Measurements from ENCODE around the gene PJVK.
"Not testable (repeated sequence)": the region's sequence is repeated elsewhere in the genome, so short reads cannot be mapped to it uniquely, and the experiment has no call there.

PJVK gene

DNA sequence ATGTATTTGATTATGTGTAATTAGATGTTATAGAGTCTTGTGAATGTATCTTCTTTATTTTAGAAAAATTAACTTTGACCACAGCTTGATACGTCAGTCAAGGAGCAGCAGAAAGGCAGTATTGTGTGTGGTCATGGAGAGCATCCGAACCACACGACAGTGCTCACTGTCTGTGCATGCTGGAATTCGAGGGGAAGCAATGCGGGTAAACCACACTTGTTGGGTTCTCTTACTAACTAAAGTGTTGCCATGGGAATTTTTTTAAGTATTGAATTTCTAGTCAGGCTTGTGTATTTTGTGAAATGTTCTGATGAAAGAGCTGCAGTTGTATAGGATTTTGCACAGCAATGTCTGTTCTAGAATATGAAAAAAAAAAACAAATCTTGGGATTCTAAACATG is 4.8 kb downstream of the PJVK start:
- H3K27ac ChIP-seq: no peak overlapping the region
- TF ChIP-seq, protein P1, sequence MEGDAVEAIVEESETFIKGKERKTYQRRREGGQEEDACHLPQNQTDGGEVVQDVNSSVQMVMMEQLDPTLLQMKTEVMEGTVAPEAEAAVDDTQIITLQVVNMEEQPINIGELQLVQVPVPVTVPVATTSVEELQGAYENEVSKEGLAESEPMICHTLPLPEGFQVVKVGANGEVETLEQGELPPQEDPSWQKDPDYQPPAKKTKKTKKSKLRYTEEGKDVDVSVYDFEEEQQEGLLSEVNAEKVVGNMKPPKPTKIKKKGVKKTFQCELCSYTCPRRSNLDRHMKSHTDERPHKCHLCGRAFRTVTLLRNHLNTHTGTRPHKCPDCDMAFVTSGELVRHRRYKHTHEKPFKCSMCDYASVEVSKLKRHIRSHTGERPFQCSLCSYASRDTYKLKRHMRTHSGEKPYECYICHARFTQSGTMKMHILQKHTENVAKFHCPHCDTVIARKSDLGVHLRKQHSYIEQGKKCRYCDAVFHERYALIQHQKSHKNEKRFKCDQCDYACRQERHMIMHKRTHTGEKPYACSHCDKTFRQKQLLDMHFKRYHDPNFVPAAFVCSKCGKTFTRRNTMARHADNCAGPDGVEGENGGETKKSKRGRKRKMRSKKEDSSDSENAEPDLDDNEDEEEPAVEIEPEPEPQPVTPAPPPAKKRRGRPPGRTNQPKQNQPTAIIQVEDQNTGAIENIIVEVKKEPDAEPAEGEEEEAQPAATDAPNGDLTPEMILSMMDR (conservative IDR thresholded peaks at IDR 0.05): no peak
- TF ChIP-seq ZFX (IDR thresholded peaks at IDR 0.05): no peak

DNA sequence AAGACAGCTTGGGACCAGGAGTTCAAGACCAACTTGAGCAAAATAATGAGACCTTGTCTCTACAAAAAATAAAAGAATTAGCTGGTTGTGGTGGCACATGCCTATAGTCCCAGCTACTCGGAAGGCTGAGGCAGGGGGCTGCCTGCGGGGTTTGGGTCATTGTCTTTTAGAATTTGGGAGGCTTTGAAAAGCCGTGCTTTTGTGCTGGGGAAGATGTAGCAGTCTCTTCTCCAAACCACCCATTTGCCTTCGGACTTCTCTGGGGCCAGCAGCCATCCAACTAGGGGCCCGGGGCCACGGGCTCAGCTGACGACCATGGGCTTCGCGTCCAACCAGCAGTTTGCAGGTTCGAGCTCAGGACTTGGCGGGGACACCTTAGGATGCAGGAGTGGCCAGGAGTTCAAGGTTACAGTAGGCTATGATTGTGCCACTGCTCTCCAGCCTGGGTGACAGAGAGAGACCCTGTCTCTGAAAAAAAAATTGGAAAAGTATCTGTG is 6.3 kb downstream of the PJVK start:
- TF ChIP-seq, protein P1 (conservative IDR thresholded peaks at IDR 0.05): no peak
- no peak for TF ChIP-seq ZFX (IDR thresholded peaks at IDR 0.05)
- no peak overlapping the region for H3K27ac ChIP-seq

GRCh38 chr2:178469219-178469849 is 18.2 kb downstream of the PJVK start:
- no peak overlapping the region for H3K27ac ChIP-seq
- no peak for TF ChIP-seq ZFX (IDR thresholded peaks at IDR 0.05)
- TF ChIP-seq, protein P1 (conservative IDR thresholded peaks at IDR 0.05): no peak

GRCh38 chr2:178471313-178471712 is 20.1 kb downstream of the PJVK start:
- not testable (repeated sequence) for H3K27ac ChIP-seq

GRCh38 chr2:178473373-178473772 is 22.2 kb downstream of the PJVK start:
- no peak for TF ChIP-seq ZFX (IDR thresholded peaks at IDR 0.05)
- TF ChIP-seq, protein P1 (conservative IDR thresholded peaks at IDR 0.05): no peak
- no peak overlapping the region for H3K27ac ChIP-seq

DNA sequence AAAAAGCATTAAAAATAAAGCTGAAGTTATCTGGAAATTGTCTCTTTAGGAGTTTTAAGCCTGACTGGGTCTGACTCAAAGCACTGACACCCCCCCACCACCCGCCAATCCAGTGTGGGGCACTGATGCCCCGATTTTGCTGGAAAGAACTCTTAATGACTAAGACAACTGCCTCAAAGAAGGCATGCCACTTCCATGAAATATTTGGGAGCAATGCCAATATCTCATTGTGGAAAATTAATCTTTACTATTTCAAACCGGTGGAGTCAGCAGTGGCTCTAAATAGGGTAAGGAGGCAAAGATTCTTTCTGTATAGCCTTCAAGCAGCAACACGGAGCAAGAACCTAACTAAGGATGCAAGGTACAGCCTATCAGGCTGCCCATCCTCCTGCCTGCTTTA is 22.8 kb downstream of the PJVK start:
- H3K27ac ChIP-seq: no peak overlapping the region
- no peak for TF ChIP-seq ZFX (IDR thresholded peaks at IDR 0.05)
- TF ChIP-seq, protein P1 (conservative IDR thresholded peaks at IDR 0.05): no peak

- TF ChIP-seq, protein P1 (conservative IDR thresholded peaks at IDR 0.05): no peak
- TF ChIP-seq ZFX (IDR thresholded peaks at IDR 0.05): no peak
- H3K27ac ChIP-seq: no peak overlapping the region
These were observed 23.4 kb downstream of the PJVK start for GRCh38 chr2:178474560-178474959.

DNA sequence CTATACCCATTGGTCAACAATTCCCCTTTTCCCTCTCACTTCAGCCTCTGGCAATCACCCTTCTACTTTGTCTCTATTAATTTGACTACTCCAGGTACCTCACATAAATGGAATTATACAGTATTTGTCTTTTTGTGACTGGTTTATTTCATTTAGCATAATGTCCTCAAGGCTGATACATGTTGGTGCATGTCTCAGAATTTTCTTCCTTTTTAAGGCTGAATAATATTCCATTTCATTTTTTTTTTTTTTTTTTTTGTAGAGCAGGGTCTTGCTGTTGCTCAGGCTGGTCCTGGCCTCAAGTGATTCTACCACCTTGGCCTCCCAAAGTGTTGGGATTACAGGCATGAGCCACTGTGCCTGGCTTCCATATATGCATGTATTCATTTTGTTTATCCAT is 25.3 kb downstream of the PJVK start:
- H3K27ac ChIP-seq: no peak overlapping the region
- TF ChIP-seq, protein P1 (conservative IDR thresholded peaks at IDR 0.05): no peak
- TF ChIP-seq ZFX (IDR thresholded peaks at IDR 0.05): no peak
